22Rv1 (cell line): ENCODE results near the gene TPCN2.

Experiments
- ZFX ChIP-seq: fragments of 450-650 bp; IDR thresholded peaks from 2 replicates; pipeline ENCODE4 v1.6.1; 2017; ENCODE audit warnings: antibody characterized with exemption, borderline replicate concordance
- TF ChIP-seq, protein P1 (sequence below): fragments of 450-650 bp; IDR thresholded peaks from 2 replicates; pipeline ENCODE4 v1.5.1; 2017; ENCODE audit warnings: mild to moderate bottlenecking

DNA sequence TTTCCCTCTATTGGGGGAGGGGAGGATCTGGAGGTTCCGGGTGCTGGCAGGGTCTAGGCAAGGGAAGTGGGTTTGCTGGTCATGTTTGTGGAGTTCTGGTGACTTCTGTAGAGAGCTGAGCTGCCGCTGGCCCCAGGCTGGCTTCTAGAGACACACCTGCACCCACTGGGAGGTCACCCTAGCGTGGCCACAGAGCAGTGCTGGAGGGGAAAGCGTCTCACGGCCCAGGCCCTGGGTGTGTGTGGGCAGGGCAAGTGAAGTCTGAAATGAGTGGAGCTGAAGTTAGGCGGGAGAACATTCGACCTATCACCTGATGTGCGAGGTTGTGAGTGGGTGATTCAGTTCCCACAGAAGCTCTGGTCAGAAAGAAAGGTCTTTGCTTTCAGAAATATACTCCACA is 134.9 kb downstream of the TPCN2 start:
- TF ChIP-seq, protein P1, sequence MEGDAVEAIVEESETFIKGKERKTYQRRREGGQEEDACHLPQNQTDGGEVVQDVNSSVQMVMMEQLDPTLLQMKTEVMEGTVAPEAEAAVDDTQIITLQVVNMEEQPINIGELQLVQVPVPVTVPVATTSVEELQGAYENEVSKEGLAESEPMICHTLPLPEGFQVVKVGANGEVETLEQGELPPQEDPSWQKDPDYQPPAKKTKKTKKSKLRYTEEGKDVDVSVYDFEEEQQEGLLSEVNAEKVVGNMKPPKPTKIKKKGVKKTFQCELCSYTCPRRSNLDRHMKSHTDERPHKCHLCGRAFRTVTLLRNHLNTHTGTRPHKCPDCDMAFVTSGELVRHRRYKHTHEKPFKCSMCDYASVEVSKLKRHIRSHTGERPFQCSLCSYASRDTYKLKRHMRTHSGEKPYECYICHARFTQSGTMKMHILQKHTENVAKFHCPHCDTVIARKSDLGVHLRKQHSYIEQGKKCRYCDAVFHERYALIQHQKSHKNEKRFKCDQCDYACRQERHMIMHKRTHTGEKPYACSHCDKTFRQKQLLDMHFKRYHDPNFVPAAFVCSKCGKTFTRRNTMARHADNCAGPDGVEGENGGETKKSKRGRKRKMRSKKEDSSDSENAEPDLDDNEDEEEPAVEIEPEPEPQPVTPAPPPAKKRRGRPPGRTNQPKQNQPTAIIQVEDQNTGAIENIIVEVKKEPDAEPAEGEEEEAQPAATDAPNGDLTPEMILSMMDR: no peak
- TF ChIP-seq ZFX: no peak
